Ramos (cell line): ENCODE results near the gene MTF1.

Experiments
- in situ Hi-C: fragments of 300-500 bp; cut with MboI; formaldehyde crosslinking; loops from one replicate; pipeline ENCODE4 v1.14.3; 2022; ENCODE audit warnings: low sequenced_read_pairs; ENCODE audit not compliant: unreplicated experiment

Gene MTF1

DNA sequence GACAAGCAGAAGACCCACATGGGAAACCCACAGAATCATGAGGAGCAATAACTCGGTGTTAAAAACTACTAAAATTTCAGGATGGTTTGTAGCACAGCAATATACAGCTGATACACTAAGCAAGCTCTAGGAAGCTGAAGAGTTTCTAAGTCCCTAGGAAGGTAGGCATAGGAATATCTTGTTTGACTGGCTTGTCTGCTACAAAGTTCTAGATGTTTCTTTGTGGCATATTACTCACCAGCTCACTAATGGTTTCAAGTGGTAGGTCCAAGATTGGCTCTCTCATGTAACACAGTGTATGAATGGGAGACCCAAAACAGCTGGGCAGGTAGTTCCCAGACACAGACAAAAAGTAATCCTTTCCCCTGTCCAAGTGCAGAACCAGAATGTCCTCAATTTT is 13.3 kb upstream of the MTF1 start:
- in situ Hi-C loops, result loop anchor here (10.0 kb wide), 1 partner anchor 92 kb away; no protein-coding TSS in a partner anchor

DNA sequence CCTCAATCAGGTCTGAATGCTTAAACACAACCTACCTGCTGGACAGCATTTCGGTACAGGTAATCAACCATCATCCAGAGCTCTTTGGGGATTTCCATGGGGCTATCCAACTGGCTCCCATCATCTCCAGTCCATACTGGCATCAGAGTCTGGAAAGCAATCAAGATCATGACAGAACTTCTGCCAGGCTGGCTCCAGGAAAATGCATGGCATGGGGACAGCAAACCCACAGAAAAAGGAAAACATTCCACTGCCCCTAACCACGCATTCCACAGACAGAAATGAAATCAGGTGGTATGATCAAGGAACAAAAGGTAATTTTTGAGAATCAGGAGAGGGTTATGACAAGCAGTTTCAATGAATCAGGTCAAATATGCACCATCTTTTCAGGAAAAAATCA is 9.1 kb upstream of the MTF1 start:
- in situ Hi-C loops, result no loop called here

DNA sequence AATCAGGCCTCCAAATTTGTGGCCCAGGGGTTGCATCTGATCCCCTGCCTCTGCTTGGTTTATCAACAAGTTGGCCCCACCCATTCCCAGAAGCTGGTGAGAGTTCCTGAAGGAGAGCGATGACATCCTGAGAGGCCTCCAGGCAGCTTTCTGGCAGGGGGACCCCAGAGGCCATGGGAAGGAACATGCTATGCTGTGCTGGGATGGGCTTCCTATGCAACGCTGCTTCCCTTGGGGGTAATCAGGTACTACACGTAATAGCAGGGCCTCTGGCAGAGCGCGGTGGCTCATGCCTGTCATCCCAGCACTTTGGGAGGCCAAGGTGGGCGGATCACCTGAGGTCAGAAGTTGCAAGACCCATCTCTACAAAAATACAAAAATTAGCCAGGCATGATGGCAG is 8.4 kb upstream of the MTF1 start:
- in situ Hi-C loops, result no loop called here

DNA sequence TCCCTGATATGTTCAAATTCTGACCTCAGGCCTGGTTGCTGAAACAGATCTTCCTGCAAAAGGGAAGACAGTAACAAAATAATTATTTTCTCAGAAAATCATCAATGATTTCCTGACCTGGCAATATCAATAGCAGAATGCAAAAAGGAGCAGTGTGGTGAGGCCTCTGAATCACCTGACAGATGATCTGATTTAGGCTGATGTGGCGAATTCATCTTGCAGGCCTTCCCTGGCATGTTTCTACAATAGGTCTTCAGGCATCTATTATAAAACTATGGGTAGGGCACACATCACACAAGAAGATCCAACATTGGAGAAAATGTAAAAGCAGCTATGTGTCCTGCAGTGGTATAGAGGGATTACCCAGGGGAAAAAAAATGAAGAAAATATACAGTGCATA is 7.1 kb upstream of the MTF1 start:
- in situ Hi-C loops, result no loop called here

DNA sequence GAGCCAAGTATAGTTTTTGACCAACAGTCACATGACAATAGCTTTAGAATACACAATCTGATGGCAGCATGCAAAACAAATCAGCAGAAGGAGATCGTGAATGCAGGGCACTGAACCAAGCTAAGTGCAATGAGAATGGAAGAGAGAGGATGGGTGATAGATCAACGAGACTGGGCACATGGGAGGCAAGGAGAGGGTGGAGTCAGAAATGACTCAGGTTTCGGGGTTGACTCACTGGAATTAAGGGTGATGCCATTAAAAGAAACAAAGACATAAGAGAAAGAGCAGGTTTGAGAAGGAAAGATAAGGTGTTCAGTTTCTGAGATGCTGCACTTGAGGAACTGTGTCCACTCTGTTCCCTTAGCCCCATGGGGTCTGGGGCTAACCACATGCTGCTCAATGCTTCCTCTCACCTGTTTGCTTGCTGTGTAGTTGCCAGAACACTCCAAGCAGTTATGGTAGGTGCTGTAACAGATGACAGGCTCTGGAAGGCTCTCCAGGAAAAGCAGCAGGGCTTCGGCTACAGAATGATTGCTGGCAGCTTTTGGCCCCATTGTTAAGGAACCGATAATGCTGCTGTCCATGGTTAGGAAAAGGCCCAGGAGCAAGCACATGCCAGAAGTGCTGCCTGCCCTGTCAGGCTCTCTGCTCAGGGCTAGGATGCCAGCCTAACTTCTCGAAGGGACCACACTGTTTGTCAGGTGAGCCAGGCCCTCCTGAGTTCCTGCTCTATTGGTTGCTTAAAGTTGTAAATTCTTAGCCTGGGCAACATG is 6.1 kb upstream of the MTF1 start:
- in situ Hi-C loops, result no loop called here

DNA sequence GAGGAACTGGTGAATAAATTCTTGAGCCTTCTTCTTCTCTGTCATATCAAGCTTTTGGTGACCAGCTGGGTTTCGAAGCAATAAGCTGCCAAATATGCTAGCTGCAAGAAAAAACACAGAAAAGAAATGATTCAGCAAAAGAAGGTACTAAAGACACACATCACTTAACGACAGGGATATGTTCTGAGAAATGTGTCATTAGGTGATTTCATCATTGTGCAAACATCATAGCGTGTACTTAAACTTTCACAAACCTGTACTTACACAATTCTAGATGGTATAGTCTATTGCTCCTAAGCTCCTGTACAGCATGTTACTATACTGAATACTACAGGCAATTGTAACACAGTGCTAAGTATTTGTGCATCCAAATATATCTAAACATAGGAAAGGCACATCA is 2.9 kb upstream of the MTF1 start:
- in situ Hi-C loops, result no loop called here

DNA sequence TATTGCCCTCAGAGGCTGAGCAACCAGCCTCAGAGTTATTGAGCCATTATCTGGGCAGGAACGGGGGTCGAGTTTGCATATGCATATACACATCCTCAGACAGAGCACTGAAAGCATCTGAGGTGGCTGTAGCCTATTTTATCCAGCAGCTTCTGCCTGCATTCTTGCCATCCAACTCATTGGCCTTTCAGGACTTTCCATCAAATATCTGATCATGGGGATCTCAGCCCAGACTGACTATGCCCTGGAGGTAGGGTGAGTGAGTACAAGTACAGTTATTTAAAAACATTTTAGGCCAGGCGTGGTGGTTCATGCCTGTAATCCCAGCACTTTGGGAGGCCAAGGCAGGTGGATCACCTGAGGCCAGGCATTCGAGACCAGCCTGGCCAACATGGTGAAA is 1.8 kb upstream of the MTF1 start:
- in situ Hi-C loops, result no loop called here

DNA sequence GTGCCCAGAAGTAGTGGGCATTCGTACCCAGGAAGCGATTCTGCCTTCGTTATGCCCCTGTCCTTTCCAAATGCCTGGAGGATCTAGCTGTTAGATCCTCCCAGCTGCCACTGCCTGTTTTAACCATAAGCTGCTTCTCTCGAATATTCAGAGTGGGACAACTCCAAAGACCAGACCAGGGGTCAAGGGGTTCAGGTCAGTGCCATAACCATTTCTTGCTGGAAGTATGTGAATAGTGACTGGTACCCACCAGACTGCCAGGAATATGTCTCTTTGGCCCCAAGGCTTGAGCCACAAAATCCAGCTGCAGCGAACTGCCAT is 914 bp upstream of the MTF1 start:
- in situ Hi-C loops, result no loop called here

DNA sequence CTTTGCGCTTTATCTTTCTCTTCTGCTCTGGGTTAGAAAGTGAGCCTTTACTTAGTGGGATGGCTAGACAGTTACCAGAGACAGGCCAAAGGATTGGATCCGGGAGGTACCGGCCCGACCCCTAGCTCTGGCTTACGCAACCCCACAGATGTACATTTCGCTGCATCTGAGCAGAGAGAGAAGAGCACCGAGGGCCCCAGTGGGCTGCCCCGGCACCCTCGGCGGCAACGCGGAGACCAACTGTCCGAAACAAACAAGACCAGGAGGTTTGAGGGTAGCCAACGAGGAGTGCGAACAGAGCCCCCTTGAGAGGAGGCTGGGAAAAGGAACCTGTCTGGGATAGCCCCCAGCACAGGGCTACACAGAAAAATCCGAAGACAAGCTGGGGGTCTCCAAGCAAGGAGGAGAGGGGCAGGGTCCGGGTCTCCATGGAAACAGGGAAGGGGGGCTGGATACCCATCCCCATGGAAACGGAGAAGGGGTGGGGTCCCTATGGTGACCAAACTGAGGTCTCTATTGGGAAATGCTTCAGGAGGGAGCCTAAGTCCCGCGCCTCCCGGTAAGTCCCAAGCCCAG is 373 bp downstream of the MTF1 start:
- in situ Hi-C loops, result no loop called here

DNA sequence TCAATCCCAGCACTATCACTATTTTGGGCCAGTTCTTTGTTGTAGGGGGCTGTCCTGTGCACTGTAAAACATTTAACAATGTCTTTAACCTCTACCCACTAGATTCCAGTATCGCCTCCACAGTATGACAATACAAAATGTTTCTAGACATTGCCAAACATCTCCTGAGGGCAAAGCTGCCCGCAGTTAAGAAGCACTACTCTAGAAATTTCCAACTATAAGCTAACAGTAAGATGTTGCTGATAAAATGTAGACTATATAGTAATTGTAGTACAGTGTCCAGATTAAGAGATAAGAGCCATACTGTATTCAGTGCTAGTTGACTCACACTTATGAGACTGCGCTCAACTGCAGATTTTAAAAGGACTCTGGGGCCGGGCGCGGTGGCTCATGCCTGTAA is 5.0 kb downstream of the MTF1 start:
- in situ Hi-C loops, result no loop called here

DNA sequence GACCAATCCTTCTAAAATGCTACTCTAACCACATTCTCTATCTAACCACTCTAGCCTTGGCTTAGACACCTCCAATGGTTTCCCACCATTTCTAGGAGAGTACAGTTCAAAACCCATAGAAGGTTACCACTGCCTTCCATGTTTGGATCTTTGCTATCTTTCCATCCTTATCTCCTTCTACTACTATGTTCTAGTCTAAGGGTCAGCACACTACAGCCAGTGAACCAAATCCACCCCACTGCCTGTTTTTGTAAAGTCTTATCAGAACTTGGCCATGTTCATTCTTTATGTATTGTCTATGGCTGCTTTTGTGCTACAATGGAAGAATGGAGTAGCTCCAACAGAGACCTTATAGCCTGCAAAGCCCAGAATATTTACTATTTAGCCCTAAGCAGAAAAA is 6.2 kb downstream of the MTF1 start:
- in situ Hi-C loops, result no loop called here

DNA sequence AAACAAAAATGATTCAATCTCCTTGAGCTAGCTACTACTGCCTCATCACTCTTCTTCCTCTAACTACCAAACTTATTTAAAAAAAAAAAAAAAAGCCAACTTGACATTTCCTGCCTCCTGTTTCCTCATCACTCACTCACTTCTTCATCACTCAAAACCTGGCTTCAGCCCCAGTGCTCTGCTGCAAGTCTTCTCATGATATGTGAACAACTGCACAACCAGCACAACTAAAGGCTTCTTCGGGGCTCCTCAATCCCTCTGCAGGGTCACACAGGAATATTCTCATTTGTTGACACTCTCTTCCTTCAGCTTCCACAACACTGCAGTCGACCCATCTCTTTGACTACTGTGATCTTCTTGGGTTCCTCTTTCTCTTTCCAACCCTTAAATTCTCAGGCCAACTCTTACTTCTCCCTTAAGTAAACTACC is 7.6 kb downstream of the MTF1 start:
- in situ Hi-C loops, result no loop called here

DNA sequence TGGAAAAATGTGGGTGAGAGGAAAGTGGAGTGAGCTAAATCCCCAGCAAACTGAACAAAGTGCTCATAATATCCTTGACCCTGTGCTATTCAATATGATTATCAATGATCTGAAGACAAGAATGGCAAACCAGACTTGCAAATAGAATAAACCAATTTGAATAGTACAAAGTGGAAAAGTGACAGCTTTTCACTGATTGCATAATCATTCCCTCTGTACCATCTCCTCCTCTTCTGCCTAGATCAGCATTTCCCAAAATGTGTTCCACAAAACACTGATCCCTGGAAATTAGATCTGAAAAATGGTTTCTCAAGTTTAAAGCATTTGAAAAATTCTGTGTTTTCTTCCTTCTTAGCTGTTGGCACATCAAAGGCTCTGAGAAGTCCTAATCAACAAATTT is 8.1 kb downstream of the MTF1 start:
- in situ Hi-C loops, result no loop called here

DNA sequence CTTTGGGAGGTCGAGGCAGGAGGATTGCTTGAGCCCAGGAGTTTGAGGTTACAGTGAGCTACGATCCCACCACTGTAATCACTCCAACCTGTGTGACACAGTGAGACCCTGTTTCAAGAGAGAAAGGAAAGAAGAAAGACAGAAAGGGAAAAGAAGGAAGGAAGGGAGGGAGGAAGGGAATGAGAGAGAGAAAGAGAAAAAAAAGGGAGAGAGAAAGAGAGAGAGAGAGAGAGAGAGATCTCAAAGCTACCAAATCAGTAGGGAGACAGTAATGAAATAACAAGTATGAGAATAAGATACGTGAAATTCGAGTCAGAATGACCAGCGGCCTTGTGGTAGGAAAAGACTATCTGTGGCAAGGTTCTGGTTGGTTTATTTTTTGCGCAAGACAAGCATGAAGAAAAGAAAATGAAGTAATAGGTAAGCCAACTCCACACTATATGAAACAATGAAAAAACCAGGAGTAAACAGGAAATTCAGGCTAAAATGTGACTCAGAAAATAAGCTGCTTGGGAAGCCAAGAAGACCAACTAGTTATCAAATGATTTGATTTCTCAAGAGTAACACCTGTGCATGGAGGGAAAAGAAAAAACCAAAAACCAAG is 8.9 kb downstream of the MTF1 start:
- in situ Hi-C loops, result no loop called here

DNA sequence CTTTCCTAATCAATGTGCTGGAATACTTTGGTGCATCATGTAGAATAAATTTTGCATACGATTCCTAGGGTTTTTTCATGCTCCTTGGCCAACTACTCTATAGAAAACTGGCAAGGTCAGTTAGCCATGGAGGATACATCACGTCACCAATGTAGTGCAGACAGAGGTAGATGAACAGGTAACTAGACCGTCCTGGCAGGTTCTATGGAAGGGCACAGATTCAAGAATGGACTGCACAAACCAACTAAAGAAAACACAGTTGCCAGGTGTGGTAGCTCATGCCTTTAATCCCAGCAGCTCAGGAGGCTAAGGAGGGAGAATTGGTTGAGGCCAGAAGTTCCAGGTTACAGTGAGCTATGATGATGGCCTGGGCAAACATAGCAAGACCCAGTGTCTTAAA is 9.9 kb downstream of the MTF1 start:
- in situ Hi-C loops, result no loop called here

DNA sequence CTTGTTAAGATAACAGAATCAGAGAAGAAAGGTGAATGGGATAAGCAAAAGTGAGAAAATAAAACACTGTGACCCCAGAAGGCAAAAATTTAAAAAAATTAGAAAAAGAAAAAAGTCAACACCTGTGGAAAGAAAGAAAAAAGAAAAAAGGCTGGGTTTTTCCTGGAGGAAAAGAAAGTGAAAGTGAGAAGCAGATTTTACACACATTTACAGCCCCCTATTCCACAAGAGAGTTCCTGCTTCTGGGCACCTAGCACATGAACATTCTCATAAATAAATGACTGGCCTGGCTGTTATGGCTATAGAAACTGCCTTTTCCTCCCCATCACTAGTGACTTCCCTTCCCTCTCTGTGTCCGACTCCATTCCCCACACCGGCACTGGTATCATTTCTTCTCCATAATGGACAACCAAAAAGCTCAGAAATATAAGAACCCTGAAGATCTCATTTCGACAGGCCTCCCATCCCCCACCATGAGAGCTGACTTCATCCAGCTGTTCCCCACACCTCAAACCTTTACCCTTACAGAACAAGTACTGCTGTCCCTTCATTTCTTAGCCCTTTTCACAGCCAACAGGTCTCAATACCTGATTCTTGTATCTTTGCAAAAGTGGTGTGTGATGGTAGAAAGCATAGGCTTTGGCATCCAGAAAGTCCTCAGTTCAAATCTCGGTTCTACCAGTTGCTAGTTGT is 12.6 kb downstream of the MTF1 start:
- in situ Hi-C loops, result no loop called here

DNA sequence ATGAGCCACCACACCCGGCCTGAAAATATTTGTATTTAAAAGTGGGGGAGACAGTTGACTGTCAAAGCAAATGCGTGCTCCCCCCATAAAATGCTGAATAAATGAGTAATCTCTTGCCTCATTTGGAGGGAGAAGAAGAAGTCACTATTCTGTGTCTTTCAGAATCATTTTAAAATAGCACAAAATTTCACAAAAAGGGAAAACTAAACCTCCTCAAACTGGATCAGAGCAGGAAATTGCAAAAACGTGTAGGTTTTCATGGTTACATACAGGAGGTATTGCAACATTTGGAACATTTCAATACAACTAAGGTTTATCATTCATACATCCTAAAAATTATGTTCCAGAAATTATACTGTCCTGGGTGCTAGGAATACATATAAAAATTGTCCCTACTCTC is 13.6 kb downstream of the MTF1 start:
- in situ Hi-C loops, result no loop called here

DNA sequence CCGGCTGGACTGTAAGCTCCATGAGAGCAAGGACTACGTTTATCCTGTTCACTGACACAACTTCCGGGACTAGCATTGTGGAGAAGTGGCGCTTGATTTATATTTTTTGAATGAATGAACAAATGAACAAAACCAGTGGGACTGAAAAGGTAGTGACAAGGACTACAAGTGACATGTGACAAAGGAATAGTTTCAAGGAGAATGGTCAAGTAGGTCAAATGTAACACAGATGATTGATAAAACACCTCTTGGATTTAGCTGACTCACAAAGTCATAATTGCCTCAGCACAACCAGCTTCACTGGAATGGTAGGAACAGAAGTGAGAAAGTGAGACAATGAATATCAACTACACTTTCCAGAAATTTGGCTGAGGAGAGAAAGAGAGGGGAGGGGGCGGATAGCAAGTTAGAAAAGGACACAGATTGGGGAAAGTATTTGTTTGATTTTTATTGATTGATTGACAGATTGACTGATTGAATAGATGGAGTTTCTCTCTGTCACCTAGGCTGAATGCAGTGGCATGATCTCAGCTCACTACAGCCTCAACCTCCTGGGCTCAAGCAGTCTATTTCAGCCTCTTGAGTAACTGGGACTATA is 14.2 kb downstream of the MTF1 start:
- in situ Hi-C loops, result no loop called here

DNA sequence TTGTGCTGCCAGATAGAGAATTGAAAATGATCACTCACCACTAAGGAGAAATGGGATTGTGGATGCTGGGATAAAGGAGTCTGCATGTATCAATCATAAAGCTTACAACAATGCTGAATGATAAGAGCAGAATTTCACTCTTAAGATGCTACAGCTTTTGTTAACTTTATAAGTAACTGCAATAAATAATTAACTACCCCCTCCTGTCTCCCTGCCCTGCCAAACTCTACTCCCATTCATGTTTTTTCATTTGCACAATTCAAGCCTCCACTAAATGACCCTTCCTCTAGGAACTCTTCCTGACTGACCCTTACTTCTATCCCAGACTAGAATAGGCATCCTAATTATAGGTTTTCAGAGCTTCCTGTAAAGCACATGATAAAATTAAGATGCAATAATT is 14.9 kb downstream of the MTF1 start:
- in situ Hi-C loops, result no loop called here

DNA sequence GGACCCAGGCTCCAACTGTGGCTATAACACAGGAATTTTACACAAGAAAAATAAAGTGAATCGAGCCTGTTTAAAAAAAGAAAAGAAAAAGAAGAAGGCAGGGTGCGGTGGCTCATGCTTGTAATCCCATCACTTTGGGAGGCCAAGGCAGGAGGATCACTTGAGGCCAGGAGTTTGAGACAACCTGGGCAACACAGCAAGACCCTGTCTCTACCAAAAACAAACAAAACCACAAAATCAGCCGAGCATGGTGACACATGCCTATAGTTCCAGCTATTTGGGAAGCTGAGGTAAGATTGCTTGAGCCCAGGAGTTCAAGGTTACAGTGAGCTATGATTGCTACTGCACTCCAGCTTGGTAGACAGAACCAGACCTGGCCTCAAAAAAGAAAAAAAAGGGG is 17.7 kb downstream of the MTF1 start:
- in situ Hi-C loops, result no loop called here

DNA sequence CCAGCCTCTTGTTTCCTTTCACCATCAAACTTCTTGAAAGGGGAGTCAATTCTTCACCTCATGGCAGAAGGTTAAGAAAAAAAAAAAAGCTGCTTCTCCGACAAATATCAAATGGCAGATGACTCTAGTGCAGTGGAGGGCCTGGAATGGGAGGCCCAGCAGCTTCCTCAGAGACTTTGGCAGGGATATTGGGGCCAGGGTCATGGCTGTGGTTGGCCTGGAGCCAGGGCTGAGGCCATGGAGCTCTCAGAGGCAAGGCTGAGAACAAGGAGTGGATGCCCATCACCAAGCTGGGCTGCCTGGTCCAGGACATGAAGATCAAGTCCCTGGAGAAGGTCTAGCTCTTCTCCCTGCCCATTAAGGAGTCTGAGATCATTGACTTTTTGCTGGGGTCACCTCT is 18.7 kb downstream of the MTF1 start:
- in situ Hi-C loops, result no loop called here
